Measurements from ENCODE around the gene MS4A8. TPM values are rescaled to one million over a fixed set of nuclear protein-coding genes. Genes with fewer than 3 reads are reported as not detected.

MS4A8 gene
- total and polyA plus RNA-seq, 2 donors from 2014 or later = 0.67 TPM; not detected in 1

- Histone ChIP-seq H3K4me1 (ENCODE audit: control insufficient read depth in 2 of 3, insufficient read depth in 2 of 3, low read depth in 1 of 3, low read length in 3 of 3) (no peaks in the 10 kb centered on the region), H3K9me3 (ENCODE audit: control insufficient read depth in 2 of 3, insufficient read depth in 1 of 3, low read length in 3 of 3) (no peaks in the 10 kb centered on the region), H3K27me3 (ENCODE audit: control insufficient read depth, insufficient read depth, low read length) (no peaks in the 10 kb centered on the region), H3K9ac (ENCODE audit: low read length in 3 of 3) (no peak overlapping the region), H3K36me3 (ENCODE audit: control insufficient read depth in 2 of 3, insufficient read depth in 3 of 3, low read length in 3 of 3) (no peaks in the 10 kb centered on the region), H3K27ac (ENCODE audit: low read depth in 2 of 2, low read length in 2 of 2) (no peak overlapping the region), H3K4me3 (ENCODE audit: low read length in 3 of 3) (no peak overlapping the region)
- DNase-seq (no peak), FAIRE-seq (no peak)
- intact Hi-C loops (cut with DNase I) = no loop called here
- no peak for TF ChIP-seq CTCF (IDR thresholded peaks at IDR 0.05; ENCODE audit: borderline replicate concordance, extremely low read depth, insufficient read depth)
These were observed 7.8 kb upstream of the MS4A8 start for GRCh38 chr11:60691661-60692060.

GRCh38 chr11:60699936-60700335, 524 bp downstream of the MS4A8 start:
- H3K27ac ChIP-seq (ENCODE audit: low read depth in 2 of 2, low read length in 2 of 2) = no peak overlapping the region
- H3K36me3 ChIP-seq (ENCODE audit: control insufficient read depth in 2 of 3, insufficient read depth in 3 of 3, low read length in 3 of 3) = no peaks in the 10 kb centered on the region
- no peak overlapping the region for H3K4me3 ChIP-seq (ENCODE audit: low read length in 3 of 3)
- no peak overlapping the region for H3K9ac ChIP-seq (ENCODE audit: low read length in 3 of 3)
- H3K4me1 ChIP-seq (ENCODE audit: control insufficient read depth in 2 of 3, insufficient read depth in 2 of 3, low read depth in 1 of 3, low read length in 3 of 3) = no peaks in the 10 kb centered on the region
- DNase-seq (no peak), FAIRE-seq (no peak)
- TF ChIP-seq CTCF (IDR thresholded peaks at IDR 0.05; ENCODE audit: borderline replicate concordance, extremely low read depth, insufficient read depth) = no peak
- intact Hi-C loops (cut with DNase I) = no loop called here
- H3K27me3 ChIP-seq (ENCODE audit: control insufficient read depth, insufficient read depth, low read length) = no peaks in the 10 kb centered on the region
- no peaks in the 10 kb centered on the region for H3K9me3 ChIP-seq (ENCODE audit: control insufficient read depth in 2 of 3, insufficient read depth in 1 of 3, low read length in 3 of 3)

GRCh38 chr11:60700689-60701468, 1.5 kb downstream of the MS4A8 start:
- Histone ChIP-seq H3K27ac (ENCODE audit: low read depth in 2 of 2, low read length in 2 of 2) (no peak overlapping the region), H3K9ac (ENCODE audit: low read length in 3 of 3) (no peak overlapping the region), H3K4me3 (ENCODE audit: low read length in 3 of 3) (no peak overlapping the region), H3K27me3 (ENCODE audit: control insufficient read depth, insufficient read depth, low read length) (no peaks in the 10 kb centered on the region), H3K9me3 (ENCODE audit: control insufficient read depth in 2 of 3, insufficient read depth in 1 of 3, low read length in 3 of 3) (no peaks in the 10 kb centered on the region), H3K36me3 (ENCODE audit: control insufficient read depth in 2 of 3, insufficient read depth in 3 of 3, low read length in 3 of 3) (no peaks in the 10 kb centered on the region), H3K4me1 (ENCODE audit: control insufficient read depth in 2 of 3, insufficient read depth in 2 of 3, low read depth in 1 of 3, low read length in 3 of 3) (no peaks in the 10 kb centered on the region)
- intact Hi-C loops (cut with DNase I) = no loop called here
- peak in 3 of 5 donors; percentile 16 to 53 (median 41) for DNase-seq
- FAIRE-seq = no peak
- peak; percentile 24 for TF ChIP-seq CTCF (IDR thresholded peaks at IDR 0.05; ENCODE audit: borderline replicate concordance, extremely low read depth, insufficient read depth)

Measured in kidney (tissue), 14 donors.